GM21381 (cell line): Measurements from ENCODE around the gene SSBP3.

ENCODE experiments used
- ATAC-seq: cut with Tn5 transposase; IDR thresholded peaks from one replicate; pipeline ENCODE4 v1.9.1; 2021; ENCODE audit warnings: mild to moderate bottlenecking, moderate library complexity; ENCODE audit not compliant: unreplicated experiment

The SSBP3 gene

GRCh38 chr1:54375298-54375697, 30.9 kb downstream of the SSBP3 start:
- ATAC-seq = no peak

GRCh38 chr1:54374766-54375165, 31.4 kb downstream of the SSBP3 start:
- ATAC-seq = no peak

- ATAC-seq = no peak
These were observed 33.2 kb downstream of the SSBP3 start for GRCh38 chr1:54372978-54373377.

GRCh38 chr1:54371942-54372275, 34.3 kb downstream of the SSBP3 start:
- no peak for ATAC-seq

- ATAC-seq = no peak
These were observed 34.9 kb downstream of the SSBP3 start for GRCh38 chr1:54371038-54371941.

- no peak for ATAC-seq
These were observed 35.8 kb downstream of the SSBP3 start for GRCh38 chr1:54370287-54370989.

GRCh38 chr1:54367613-54368012, 38.6 kb downstream of the SSBP3 start:
- ATAC-seq = no peak

- ATAC-seq = no peak
These were observed 40.3 kb downstream of the SSBP3 start for GRCh38 chr1:54365847-54366246.

GRCh38 chr1:54365398-54365797, 40.8 kb downstream of the SSBP3 start:
- no peak for ATAC-seq

GRCh38 chr1:54364995-54365394, 41.2 kb downstream of the SSBP3 start:
- no peak for ATAC-seq

GRCh38 chr1:54364582-54364981, 41.6 kb downstream of the SSBP3 start:
- ATAC-seq = no peak

- no peak for ATAC-seq
These were observed 42.3 kb downstream of the SSBP3 start for GRCh38 chr1:54363925-54364324.

- no peak for ATAC-seq
These were observed 43.3 kb downstream of the SSBP3 start for GRCh38 chr1:54362881-54363340.

GRCh38 chr1:54361342-54361741, 44.9 kb downstream of the SSBP3 start:
- no peak for ATAC-seq

- no peak for ATAC-seq
These were observed 45.8 kb downstream of the SSBP3 start for GRCh38 chr1:54360165-54361005.

- ATAC-seq = no peak
These were observed 46.6 kb downstream of the SSBP3 start for GRCh38 chr1:54359393-54360162.

GRCh38 chr1:54358503-54359168, 47.6 kb downstream of the SSBP3 start:
- no peak for ATAC-seq

GRCh38 chr1:54357967-54358366, 48.2 kb downstream of the SSBP3 start:
- no peak for ATAC-seq

- ATAC-seq = no peak
These were observed 49.5 kb downstream of the SSBP3 start for GRCh38 chr1:54356680-54357147.
